GM21526 (cell line): ENCODE results near the gene SPOPL.
A peak's percentile ranks its signal among the peaks of the same experiment; 100 is the strongest.

Source experiments
- ATAC-seq: cut with Tn5 transposase; IDR thresholded peaks from one replicate; pipeline ENCODE4 v1.9.1; 2021; ENCODE audit warnings: moderate library complexity; ENCODE audit not compliant: unreplicated experiment, low FRiP score

The SPOPL gene

DNA sequence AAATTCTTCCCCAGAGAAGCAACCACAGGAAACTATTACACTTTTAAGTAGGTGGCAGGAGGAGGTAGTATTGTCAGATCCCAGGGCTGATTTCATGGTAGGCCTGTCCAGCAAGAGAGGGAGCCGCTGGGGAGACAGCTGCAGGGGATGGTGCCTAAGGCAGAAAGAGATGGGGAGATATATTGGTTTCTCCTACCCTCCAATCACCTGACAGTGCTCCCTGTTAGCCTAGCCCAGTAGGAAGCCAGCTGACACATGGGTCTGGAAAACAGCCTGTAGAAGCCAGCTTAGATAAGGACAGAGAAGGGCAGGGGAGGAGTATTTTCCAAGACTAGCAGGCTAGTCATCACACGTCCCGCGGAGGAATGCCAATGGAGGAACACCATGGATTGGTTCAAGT lies 8.2 kb upstream of the SPOPL start:
- no peak for ATAC-seq

- no peak for ATAC-seq
These were observed 7.2 kb upstream of the SPOPL start for GRCh38 chr2:138494265-138494966.

DNA sequence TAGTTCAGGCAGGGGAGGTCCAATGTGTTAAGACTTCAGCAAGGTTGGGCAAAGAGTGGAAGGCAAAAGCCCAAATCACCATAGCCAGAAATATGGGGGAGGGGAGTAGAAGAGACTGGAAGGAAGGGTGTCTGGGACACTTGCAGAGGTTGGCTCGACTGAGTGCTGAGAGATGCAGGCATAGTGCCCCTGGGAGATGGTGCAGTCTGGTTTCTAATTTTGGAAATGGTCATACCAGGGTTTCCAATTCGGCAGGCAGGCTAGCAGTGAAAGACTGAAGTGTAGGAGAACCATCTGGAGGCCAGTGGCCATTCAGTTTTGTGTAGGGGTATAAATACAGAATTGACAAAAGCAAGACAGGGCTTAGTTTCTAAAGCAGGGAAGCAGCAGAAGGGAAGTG lies 6.2 kb upstream of the SPOPL start:
- ATAC-seq: no peak

- no peak for ATAC-seq
These were observed 5.4 kb upstream of the SPOPL start for GRCh38 chr2:138496096-138496651.

DNA sequence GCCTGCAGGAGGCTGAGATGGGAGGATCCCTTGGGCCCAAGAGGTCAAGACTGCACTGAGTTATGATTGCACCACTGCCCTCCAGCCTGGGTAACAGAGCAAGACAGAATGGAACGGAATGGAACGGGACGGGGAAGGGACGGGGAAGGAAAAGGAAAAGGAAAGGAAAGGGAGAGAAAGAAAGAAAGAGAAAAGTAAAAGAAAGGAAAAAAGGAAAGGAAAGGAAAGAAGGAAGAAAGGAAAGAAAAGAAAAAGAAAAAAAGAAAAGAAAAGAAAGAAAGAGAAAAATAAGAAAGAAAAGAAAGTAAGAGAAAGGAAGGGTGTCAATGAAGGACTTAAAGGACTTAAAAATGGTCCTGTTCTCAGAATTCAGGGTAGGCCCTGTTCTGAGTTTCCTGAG lies 4.3 kb upstream of the SPOPL start:
- no peak for ATAC-seq

DNA sequence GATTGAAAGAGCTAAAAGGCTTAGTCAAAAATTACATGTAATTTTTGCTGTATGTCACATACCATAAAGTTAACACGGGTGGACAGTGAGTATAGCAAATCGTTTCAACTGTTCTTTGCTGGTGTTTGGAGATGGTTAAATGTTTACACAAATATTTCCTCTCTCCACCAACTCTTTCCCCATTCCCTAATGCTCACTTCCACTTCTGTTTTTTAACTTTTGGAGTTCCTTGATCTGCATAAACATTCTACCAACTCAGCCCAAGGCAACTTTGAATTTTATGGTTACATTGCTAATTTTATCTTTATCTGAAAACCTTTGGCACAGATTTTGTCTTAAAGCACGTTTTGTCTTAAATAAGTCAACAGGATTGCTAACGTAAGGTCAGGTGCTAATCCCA lies 1.9 kb upstream of the SPOPL start:
- ATAC-seq: no peak

DNA sequence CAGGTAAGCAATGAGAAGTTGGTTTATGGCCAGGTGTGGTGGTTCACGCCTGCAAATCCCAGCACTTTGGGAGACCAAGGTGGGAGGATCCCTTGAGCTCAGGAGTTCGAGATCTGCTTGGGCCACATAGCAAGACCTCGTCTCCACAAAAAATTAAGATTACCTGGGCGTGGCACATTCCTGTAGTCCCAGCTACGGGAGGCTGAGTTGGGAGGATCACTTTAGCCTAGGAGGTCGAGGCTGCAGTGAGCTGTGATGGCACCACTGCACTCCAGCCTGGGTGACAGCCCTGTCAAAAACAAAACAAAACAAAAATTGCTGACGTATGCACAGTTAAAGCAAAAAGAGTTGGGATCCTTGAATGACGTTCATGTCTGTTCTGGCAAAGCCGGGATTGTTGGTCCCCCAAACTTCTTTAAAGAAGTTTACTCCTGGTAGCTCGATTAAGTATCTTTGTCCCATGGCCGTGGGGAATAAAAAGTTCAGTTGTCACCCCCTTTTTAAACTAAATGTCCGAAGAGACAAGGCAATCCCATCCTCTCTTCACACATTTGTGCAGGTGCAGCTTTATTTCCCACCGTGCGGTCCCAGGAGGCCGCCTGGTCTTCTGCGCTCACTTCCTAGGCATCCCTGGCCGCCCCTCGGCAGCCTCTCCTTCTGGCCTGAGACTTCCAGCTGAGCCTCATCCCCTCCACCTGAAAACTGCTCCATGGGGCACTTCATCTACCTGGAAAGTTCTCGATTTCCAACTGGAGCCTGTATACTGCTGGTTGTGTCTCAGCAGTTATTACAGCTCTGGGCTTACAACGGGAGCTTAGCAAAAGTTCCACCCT lies 762 bp upstream of the SPOPL start:
- ATAC-seq: peak; percentile 5

DNA sequence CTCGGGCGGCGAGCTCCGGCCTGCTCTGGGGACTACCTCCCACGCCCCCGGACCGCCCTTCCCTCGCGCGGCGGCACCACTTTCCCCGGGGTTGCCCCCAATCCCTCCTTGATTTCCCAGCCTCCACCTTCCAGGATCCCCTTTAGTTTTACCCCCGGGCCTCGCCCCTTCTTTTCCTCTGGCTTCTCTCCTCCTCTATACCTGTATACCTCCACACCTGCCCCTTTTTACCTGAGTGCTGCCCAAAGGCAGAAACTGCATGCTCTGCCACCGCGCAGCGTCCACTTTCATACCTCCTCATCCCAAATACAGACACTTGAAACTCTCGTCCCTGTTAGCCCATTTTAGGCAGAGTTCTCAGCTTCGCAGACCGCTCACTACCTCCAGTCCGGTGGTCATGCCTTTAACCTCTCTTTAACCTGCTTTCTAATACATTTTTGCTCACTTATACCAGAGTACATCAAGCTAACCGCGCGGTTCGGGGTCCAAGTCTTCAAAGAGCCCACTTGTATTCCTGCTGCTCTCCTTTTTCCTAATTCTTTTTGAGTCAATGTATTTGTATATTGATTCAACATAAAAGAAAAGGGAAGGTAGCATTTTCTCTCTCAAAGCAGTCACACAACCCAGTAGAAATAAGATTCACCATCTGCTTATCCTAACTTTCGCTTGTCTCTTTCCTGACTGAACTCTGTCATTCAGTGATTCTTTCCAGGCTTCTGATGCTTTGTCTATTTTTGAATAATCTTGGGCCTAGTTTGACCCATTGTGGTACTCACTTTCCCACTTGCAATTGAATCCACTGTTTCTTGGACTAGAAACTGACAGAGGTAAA lies 901 bp downstream of the SPOPL start:
- ATAC-seq: peak; percentile 1

DNA sequence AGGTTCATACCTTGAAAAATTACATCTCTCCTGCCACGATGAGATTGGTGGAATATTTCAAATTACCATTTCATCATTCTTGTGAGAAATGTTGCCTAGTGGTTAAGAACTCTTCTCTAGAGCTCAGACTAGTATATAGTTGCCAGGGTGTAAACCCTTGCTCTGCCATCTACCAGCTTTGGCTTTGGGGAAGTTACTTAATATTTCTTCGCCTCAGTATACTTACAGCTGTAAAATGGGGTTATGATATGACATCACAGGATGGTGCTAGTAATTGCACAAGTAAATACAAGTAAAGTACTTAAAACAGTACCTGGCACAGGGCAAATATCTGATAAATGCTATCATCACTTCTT lies 1.5 kb downstream of the SPOPL start:
- no peak for ATAC-seq

DNA sequence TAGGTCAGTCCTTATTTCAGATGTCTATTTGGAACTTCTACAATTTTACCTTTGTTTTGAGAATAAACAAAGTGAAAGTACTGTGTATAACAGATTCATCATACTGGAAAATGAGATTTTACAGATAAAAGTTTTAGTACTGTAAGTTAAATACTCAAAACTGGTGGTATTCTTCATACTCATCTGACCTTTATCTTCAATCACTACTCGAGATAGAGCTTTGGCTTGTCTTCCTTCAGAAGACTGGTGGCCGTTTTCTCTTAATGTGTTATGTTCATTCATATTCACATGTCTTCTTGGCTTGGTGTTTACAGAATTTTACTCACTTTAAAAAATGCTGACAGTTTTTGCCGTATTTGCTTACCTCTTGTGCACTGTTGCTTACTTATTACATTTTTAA lies 2.1 kb downstream of the SPOPL start:
- no peak for ATAC-seq

DNA sequence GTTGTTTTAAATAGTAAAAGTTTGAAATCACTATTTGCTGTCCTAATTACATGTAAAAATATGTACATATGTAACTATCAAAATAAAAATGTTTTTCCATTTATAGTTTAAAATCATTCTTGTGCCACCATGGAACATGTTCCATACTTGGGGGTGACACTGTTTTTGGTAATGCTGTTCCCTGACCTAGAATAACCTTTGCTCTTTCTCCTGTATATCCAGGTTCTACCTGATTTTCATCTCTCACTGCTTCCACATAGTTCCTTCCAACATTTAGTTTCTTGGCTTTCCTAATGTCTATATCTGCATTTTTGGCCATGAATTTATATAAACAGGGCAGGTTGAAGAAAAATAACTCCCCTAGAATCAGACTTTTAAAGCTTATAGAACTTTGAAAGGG lies 2.5 kb downstream of the SPOPL start:
- no peak for ATAC-seq

DNA sequence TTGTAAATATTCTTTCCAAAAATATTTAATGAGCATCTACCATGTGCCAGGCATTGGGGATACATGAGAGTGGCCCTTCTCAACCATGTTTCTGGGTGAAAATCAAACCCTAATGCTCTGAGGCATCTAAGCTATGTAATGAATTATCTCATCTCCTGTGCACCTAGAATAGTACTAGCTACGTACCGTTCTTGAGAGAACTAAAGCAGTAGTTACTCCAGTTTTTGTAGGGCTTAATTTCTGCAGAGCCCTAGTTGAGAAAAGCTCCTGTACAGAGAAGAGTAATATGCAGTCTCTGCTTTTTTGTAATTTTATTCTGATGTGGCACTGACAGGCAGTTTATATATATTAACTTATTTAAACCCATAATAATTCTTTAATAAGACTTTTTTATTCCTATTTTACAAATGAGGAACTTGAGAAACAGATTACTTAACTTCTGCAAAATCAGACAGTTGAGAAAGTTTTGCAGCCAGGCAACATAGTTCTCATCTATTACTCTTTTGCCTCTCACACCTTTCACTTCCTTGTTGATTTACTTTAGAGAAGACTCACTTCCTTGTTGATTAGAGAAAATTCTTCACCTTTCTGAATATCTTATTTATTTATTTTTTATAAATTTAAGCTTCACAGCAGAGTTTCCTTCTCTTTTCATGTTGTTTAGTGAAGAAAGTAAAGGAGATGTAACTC lies 3.1 kb downstream of the SPOPL start:
- peak; percentile 47 for ATAC-seq

- ATAC-seq: no peak
These were observed 5.7 kb downstream of the SPOPL start for GRCh38 chr2:138507267-138507666.

GRCh38 chr2:138510319-138510718 lies 8.7 kb downstream of the SPOPL start:
- no peak for ATAC-seq

- no peak for ATAC-seq
These were observed 11.1 kb downstream of the SPOPL start for GRCh38 chr2:138512672-138513071.

- ATAC-seq: no peak
These were observed 12.6 kb downstream of the SPOPL start for GRCh38 chr2:138514173-138514572.

DNA sequence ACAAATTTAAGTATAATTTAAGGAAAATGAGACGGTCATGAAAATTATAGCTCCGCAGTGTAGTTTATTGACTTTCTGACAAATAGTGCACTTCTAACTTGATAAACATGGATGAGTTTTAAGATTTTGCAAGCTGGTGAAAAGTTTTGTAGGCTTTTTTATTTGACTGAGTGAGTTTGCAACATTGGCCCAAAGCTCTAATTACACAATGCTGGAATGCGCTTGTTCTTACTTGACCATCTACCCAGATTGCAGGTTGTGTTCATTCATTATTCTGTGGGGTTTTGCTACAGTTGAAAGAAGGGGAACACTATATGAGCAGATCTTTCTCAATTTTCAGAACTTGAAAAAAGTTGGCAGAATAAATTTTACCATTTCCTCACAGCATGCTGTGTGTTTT lies 13.5 kb downstream of the SPOPL start:
- ATAC-seq: no peak

DNA sequence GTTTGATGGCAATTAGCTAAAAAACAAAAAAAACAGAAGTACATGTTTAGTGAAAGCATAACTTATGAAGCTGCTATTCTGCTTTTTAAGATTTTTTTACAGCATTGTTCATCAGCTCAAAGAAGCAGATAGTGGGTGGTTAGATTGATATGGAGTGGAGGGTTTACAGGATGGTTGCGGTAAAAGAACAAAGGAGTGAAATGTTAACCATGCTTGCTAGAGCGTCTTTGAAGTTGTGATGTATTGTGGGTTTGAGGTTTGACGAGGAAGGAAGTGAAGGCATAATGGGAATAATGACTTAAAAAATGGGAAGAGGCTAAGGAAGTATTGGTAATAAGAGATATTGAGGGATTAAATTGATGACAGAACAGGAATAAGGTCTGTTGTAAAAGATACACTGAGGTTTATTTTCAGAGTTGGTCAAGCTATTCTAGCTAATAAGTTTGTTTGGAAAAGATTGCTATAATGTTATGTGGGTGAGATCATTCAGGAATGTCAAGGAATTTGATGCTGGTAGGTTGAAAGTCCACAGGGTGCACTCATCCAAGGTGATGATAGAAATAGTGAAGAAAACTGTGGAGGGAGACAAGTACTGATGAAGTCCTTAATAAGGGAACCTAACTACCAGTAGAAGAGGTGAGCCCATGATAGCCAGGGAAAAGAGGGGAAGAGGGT lies 14.6 kb downstream of the SPOPL start:
- no peak for ATAC-seq

DNA sequence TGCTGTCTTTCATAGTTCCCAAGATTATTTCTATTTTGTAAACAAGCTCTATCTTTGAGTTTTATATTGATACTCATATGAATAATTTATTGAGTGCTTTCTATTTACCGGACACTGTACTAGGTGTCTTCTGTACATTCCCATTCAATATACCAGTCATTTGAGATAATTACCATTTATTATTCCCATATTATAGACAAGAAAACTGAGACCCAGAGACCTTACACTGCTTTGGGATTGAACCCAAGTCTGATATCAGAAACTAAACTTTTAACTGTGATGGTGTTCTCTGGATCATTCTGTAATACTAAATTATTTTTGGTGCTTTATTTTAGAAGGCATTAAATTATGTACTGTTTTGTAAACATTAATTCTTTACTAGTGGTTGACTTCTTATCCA lies 17.3 kb downstream of the SPOPL start:
- ATAC-seq: no peak

DNA sequence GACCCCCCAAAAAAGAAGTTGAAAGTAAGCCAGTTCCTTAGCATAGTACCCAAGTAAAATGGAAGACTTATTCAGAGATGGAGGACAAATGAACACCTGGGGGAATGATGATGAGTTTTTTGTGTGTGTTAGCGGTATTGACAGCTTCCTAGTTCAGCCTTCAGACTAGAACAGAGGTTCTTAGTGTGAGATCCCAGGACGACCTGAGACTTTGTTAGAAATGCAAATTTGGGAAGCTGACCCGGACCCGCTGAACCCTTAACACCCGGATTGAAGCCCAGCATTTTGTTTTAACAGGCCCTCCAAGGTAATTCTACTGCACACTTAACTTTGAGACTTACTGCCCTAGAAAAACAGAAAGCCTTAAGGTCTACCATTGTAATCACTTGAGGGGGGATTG lies 20.3 kb downstream of the SPOPL start:
- no peak for ATAC-seq
